Measurements from ENCODE around the gene TNFSF12. TPM values are rescaled to one million over a fixed set of nuclear protein-coding genes. Genes with fewer than 3 reads are reported as not detected.

The TNFSF12 gene
- total RNA-seq, 2 experiments from 2014 or later: 11.8 to 13.8 TPM

GRCh38 chr17:7549401-7550055 is 670 bp downstream of the TNFSF12 start:
- peaks cover 1% of the 10 kb centered on the region for H3K36me3 Mint-ChIP-seq (ENCODE audit: low read depth)
- peak overlapping the region; percentile 73 for H3K4me3 Mint-ChIP-seq
- DNase-seq (peak; percentile 69), ATAC-seq (peak; percentile 54)
- intact Hi-C loops (cut with micrococcal nuclease): no loop called here
- H3K27me3 Mint-ChIP-seq: no peaks in the 10 kb centered on the region
- no peaks in the 10 kb centered on the region for H3K9me3 Mint-ChIP-seq
- TF ChIP-seq CTCF (IDR thresholded peaks at IDR 0.05): no peak
- ChIA-PET POLR2A (interaction anchor here (0.6 to 3.8 kb wide), 12 partner anchors 8 to 196 kb away, joined by 3 to 14 read pairs (median 4); partner anchors contain the start of genes MPDU1, SENP3 and TNFSF13), CTCF (interaction anchor here (0.8 to 6.1 kb wide), 9 partner anchors 8 to 193 kb away, joined by 3 to 42 read pairs (median 3); partner anchors contain the start of genes SENP3, TNFSF13 and TP53)
- peaks cover 57% of the 10 kb centered on the region for H3K4me1 Mint-ChIP-seq (ENCODE audit: low read depth)
- H3K27ac Mint-ChIP-seq: peak overlapping the region; percentile 19

GRCh38 chr17:7550344-7550743 is 1.5 kb downstream of the TNFSF12 start:
- ChIA-PET POLR2A (interaction anchor here (0.6 to 3.8 kb wide), 9 partner anchors 9 to 197 kb away, joined by 3 to 14 read pairs (median 4); partner anchors contain the start of genes MPDU1 and SENP3), CTCF (interaction anchor here (1.0 to 6.1 kb wide), 7 partner anchors 10 to 137 kb away, joined by 3 to 42 read pairs (median 4); partner anchors contain the start of genes SENP3 and TP53)
- Mint-ChIP-seq H3K4me3 (no peak overlapping the region), H3K36me3 (ENCODE audit: low read depth) (peaks cover 1% of the 10 kb centered on the region), H3K9me3 (no peaks in the 10 kb centered on the region), H3K27me3 (no peaks in the 10 kb centered on the region), H3K4me1 (ENCODE audit: low read depth) (peaks cover 61% of the 10 kb centered on the region), H3K27ac (peak overlapping the region; percentile 19)
- ATAC-seq: no peak
- intact Hi-C loops (cut with micrococcal nuclease): no loop called here
- no peak for TF ChIP-seq CTCF (IDR thresholded peaks at IDR 0.05)
- DNase-seq: no peak

GRCh38 chr17:7551396-7551795 is 2.5 kb downstream of the TNFSF12 start:
- no peak for ATAC-seq
- peak overlapping the region; percentile 4 for H3K4me3 Mint-ChIP-seq
- peak overlapping the region; percentile 87 for H3K27ac Mint-ChIP-seq
- peaks cover 1% of the 10 kb centered on the region for H3K36me3 Mint-ChIP-seq (ENCODE audit: low read depth)
- H3K27me3 Mint-ChIP-seq: no peaks in the 10 kb centered on the region
- TF ChIP-seq CTCF (IDR thresholded peaks at IDR 0.05): no peak
- no peak for DNase-seq
- ChIA-PET POLR2A (interaction anchor here (1.1 to 2.9 kb wide), 4 partner anchors 10 to 67 kb away, joined by 4 to 16 read pairs (median 8); partner anchors contain the start of genes CD68, POLR2A and SENP3), CTCF (interaction anchor here (1.2 to 3.0 kb wide), 4 partner anchors 10 to 116 kb away, joined by 6 to 27 read pairs (median 15); partner anchors contain the start of genes SENP3 and TMEM102)
- intact Hi-C loops (cut with micrococcal nuclease): no loop called here
- peaks cover 65% of the 10 kb centered on the region for H3K4me1 Mint-ChIP-seq (ENCODE audit: low read depth)
- H3K9me3 Mint-ChIP-seq: no peaks in the 10 kb centered on the region

GRCh38 chr17:7552621-7553051 is 3.8 kb downstream of the TNFSF12 start:
- ATAC-seq (peak; percentile 70), DNase-seq (peak; percentile 70)
- POLR2A ChIA-PET: interaction anchor here (0.6 to 2.9 kb wide), 8 partner anchors 8 to 73 kb away, joined by 3 to 16 read pairs (median 4); partner anchors contain the start of genes POLR2A, SENP3 and ZBTB4
- Mint-ChIP-seq H3K27ac (peak overlapping the region; percentile 87), H3K4me3 (peak overlapping the region; percentile 35), H3K9me3 (no peaks in the 10 kb centered on the region), H3K4me1 (ENCODE audit: low read depth) (peaks cover 67% of the 10 kb centered on the region), H3K36me3 (ENCODE audit: low read depth) (peaks cover 1% of the 10 kb centered on the region), H3K27me3 (no peaks in the 10 kb centered on the region)
- intact Hi-C loops (cut with micrococcal nuclease): no loop called here
- CTCF ChIA-PET: interaction anchor here (1.1 to 3.0 kb wide), 8 partner anchors 8 to 117 kb away, joined by 3 to 27 read pairs (median 6); partner anchors contain the start of genes SENP3 and TMEM102
- TF ChIP-seq CTCF (IDR thresholded peaks at IDR 0.05): no peak
